C4-2B (cell line): ENCODE results near the gene PRKAG2.
A peak's percentile ranks its signal among the peaks of the same experiment; 100 is the strongest.
"Not testable (repeated sequence)": the region's sequence is repeated elsewhere in the genome, so short reads cannot be mapped to it uniquely, and the experiment has no call there.

ENCODE experiments used
- H3K27ac ChIP-seq: fragments of 450-650 bp; 2 replicates; pipeline ENCODE4 v1.5.1; 2017
- CTCF ChIP-seq: fragments of 450-650 bp; conservative IDR thresholded peaks from 2 replicates; pipeline ENCODE4 v1.5.1; 2017; ENCODE audit warnings: mild to moderate bottlenecking
- ZFX ChIP-seq: fragments of 450-650 bp; IDR thresholded peaks from 2 replicates; pipeline ENCODE4 v1.6.1; 2017

The PRKAG2 gene

GRCh38 chr7:151921451-151921850 lies 44.5 kb upstream of the PRKAG2 start:
- H3K27ac ChIP-seq: peak overlapping the region; percentile 3; the same call in 1 of the 2 replicates
- no peak for TF ChIP-seq ZFX
- TF ChIP-seq CTCF: no peak

- no peak overlapping the region for H3K27ac ChIP-seq
- TF ChIP-seq CTCF (no peak), ZFX (no peak)
Observed at GRCh38 chr7:151920488-151920887, 43.6 kb upstream of the PRKAG2 start.

GRCh38 chr7:151919595-151919994 lies 42.7 kb upstream of the PRKAG2 start:
- TF ChIP-seq ZFX (no peak), CTCF (no peak)
- H3K27ac ChIP-seq: no peak overlapping the region; the same call in 1 of the 2 replicates

DNA sequence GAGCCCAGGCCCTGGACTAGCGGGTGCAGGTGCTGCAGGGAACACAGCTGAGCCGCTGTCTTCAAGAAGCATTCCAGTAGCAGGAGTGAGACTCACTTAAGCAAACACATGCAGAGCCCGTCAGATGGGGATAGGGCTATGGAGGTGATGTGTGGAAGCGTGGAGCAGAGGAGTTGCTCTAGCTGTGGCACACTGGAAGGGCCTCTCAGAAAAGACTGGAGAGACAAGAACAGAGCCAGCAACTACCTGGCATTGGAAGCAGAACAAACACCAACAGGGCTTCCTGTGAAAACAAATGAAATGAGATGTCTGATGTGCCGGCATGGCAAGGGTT lies 41.6 kb upstream of the PRKAG2 start:
- H3K27ac ChIP-seq: peak overlapping the region; percentile 74
- no peak for TF ChIP-seq ZFX
- TF ChIP-seq CTCF: no peak

DNA sequence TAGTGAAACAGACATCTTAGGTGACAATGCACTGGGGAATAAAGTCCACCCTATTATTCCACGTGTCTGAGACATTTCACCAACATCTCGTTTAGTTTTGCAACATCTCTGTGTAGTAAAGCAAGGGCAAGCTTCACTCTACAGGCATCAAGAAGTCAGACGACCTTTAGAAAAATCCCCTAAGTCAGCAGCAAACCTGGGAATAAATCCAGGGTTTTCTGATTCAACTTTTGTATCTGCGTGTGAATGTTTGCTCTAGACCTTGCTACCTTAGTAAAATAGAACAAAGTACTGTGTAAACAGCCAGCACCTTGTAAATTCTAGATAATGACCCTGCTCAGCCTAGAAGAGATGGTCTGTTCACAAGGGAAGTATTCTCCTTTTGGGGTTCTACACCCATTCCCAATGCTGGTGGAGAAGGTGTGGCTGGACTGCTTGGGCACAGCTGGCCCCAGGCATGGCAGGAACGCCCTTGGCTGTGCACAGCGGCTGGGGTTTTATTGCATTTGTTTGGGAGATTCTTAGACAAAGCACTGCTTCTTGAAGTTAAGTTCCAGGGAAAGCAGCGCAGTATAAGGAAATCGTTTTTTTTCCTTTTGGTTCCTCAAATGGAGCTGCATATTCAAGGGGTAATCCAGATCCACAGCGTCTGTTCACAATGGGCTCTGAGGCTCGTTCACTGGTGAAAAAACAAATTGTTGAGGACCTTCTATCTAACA lies 41.0 kb upstream of the PRKAG2 start:
- TF ChIP-seq ZFX: no peak
- TF ChIP-seq CTCF: no peak
- peak overlapping the region; percentile 74 for H3K27ac ChIP-seq

DNA sequence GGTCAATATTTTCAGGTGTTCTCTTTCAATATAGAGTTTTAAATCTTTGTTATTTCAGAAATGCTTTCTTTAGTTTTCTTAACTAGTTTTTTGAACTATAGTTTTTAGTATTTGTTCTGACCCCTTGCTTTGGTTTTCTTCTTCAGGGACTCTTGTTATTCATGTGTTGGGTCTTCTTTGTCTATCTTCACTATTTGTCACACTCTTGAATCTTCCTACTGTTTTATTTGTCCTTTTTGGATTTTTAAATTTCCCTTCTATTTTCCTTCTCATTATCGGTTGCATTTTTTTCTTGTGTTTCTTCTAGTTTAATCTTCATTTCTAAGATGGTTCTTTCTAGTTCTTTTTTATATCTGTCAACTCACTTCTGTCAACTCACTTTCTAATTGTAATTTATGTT lies 37.1 kb upstream of the PRKAG2 start:
- TF ChIP-seq CTCF (no peak), ZFX (no peak)
- no peak overlapping the region for H3K27ac ChIP-seq

GRCh38 chr7:151910655-151911054 lies 33.7 kb upstream of the PRKAG2 start:
- not testable (repeated sequence) for H3K27ac ChIP-seq

GRCh38 chr7:151907115-151907514 lies 30.2 kb upstream of the PRKAG2 start:
- H3K27ac ChIP-seq: not testable (repeated sequence)
